H1 (cell line): ENCODE results near the gene LRG1. TPM values are rescaled to one million over a fixed set of nuclear protein-coding genes. Genes with fewer than 3 reads are reported as not detected.

Experiments
- CTCF ChIA-PET: fragments of 300-600 bp; sonication (Branson Sonifier 250); formaldehyde crosslinking; loops from one replicate; lab custom pipeline; 2021; ENCODE audit not compliant: partially characterized antibody; lab: Charles Lee
- POLR2A ChIA-PET: fragments of 300-600 bp; sonication (Branson Sonifier 250); formaldehyde crosslinking; loops from one replicate; lab custom pipeline; 2021; ENCODE audit warnings: inconsistent platforms; ENCODE audit not compliant: partially characterized antibody; lab: Charles Lee
- DNase-seq, 2 experiments: peaks; one replicate each; pipeline versions ENCODE4 v3.0.0 to v3.0.0-alpha.2; 2010 to 2022; ENCODE audit warnings: low spot score in 2 of 2, low read depth in 1 of 2, mixed read lengths in 1 of 2
- FAIRE-seq: peaks from 2 replicates; lab custom pipeline; 2011; peaks lifted over from hg19 to GRCh38; lab: Jason Lieb, UNC
- H2AFZ ChIP-seq: 2 replicates; pipeline ENCODE4 v1.8.1; 2012; ENCODE audit warnings: low read length, inconsistent platforms
- H2AK5ac ChIP-seq: 2 replicates; pipeline ENCODE4 v1.6.1; 2013; ENCODE audit warnings: low read depth, low read length
- H2BK120ac ChIP-seq: replicated peaks from 2 replicates; pipeline ENCODE3; 2013; ENCODE audit warnings: low read depth, low read length, inconsistent platforms
- H2BK12ac ChIP-seq: 2 replicates; pipeline ENCODE4 v1.6.1; 2013; ENCODE audit warnings: low read depth, low read length
- H2BK15ac ChIP-seq: 2 replicates; pipeline ENCODE4 v1.6.1; 2013; ENCODE audit warnings: low read length
- H2BK20ac ChIP-seq: 2 replicates; pipeline ENCODE4 v1.6.1; 2013; ENCODE audit warnings: low read length
- H2BK5ac ChIP-seq: 2 replicates; pipeline ENCODE4 v1.6.1; 2013; ENCODE audit warnings: low read depth, low read length
- H3K14ac ChIP-seq: 2 replicates; pipeline ENCODE4 v1.6.1; 2013; ENCODE audit warnings: inconsistent platforms; ENCODE audit not compliant: insufficient read length
- H3K18ac ChIP-seq: 2 replicates; pipeline ENCODE4 v1.6.1; 2013; ENCODE audit warnings: low read length; ENCODE audit errors: extremely low read depth
- H3K23ac ChIP-seq: 2 replicates; pipeline ENCODE4 v1.6.1; 2013; ENCODE audit warnings: inconsistent platforms; ENCODE audit not compliant: insufficient read length
- H3K23me2 ChIP-seq: 2 replicates; pipeline ENCODE4 v1.6.1; 2013; ENCODE audit warnings: low read depth, low read length
- H3K27ac ChIP-seq: 2 replicates; pipeline ENCODE4 v1.6.1; 2011; ENCODE audit warnings: low read depth, low read length, inconsistent platforms
- H3K27me3 ChIP-seq, 4 experiments: replicated peaks in 1 of 4; 1 replicate in 1 of 4; 2 replicates in 3 of 4; pipeline versions ENCODE4 v1.6.1 to v1.8.1; 2011 to 2013; ENCODE audit warnings: low read length in 3 of 4, mild to moderate bottlenecking in 3 of 4, inconsistent platforms in 2 of 4, mixed read lengths in 2 of 4, moderate library complexity in 1 of 4; ENCODE audit not compliant: control insufficient read depth in 3 of 4, insufficient read depth in 3 of 4; ENCODE audit errors: extremely low read depth in 1 of 4
- H3K36me3 ChIP-seq, 4 experiments: 2 replicates each; pipeline versions ENCODE4 v1.6.1 to v1.8.1; 2011 to 2013; ENCODE audit warnings: mild to moderate bottlenecking in 4 of 4, low read length in 3 of 4, moderate library complexity in 2 of 4, control low read depth in 1 of 4, inconsistent platforms in 1 of 4; ENCODE audit not compliant: insufficient read depth in 4 of 4, control insufficient read depth in 2 of 4
- H3K4ac ChIP-seq: replicated peaks from 2 replicates; pipeline ENCODE3; 2013; ENCODE audit warnings: low read length, low read depth, mixed read lengths, inconsistent platforms; ENCODE audit not compliant: insufficient read length
- H3K4me1 ChIP-seq, 4 experiments: replicated peaks in 1 of 4; 1 replicate in 1 of 4; 2 replicates in 3 of 4; pipeline versions ENCODE4 v1.6.1 to v1.8.1; 2011 to 2013; ENCODE audit warnings: low read length in 3 of 4, inconsistent platforms in 2 of 4, mixed read lengths in 1 of 4; ENCODE audit not compliant: insufficient read depth in 4 of 4, control insufficient read depth in 3 of 4
- H3K4me2 ChIP-seq, 2 experiments: 2 replicates each; pipeline versions ENCODE4 v1.6.1 to v1.8.1; 2011 to 2013; ENCODE audit warnings: low read depth in 2 of 2, low read length in 2 of 2, control low read depth in 1 of 2, inconsistent platforms in 1 of 2, mild to moderate bottlenecking in 1 of 2; ENCODE audit not compliant: insufficient read depth in 1 of 2
- H3K4me3 ChIP-seq, 4 experiments: fragments of 200-600, 300-600 bp in 1 of 4; sonication (generic), shearing (Covaris generic), sonication (Bioruptor Twin) in 1 of 4; 2 replicates each; pipeline versions ENCODE4 v1.5.1 to v1.8.1; 2011 to 2016; ENCODE audit warnings: low read length in 4 of 4, low read depth in 3 of 4, control low read depth in 2 of 4, inconsistent platforms in 2 of 4, mild to moderate bottlenecking in 2 of 4, mixed read lengths in 1 of 4, moderate library complexity in 1 of 4; ENCODE audit not compliant: insufficient read depth in 2 of 4; ENCODE audit errors: extremely low read depth in 1 of 4
- H3K56ac ChIP-seq: replicated peaks from 2 replicates; pipeline ENCODE3; 2013; ENCODE audit warnings: low read depth, mild to moderate bottlenecking, mixed read lengths, low read length, inconsistent platforms; ENCODE audit not compliant: insufficient read length
- H3K79me1 ChIP-seq: 2 replicates; pipeline ENCODE4 v1.6.1; 2013; ENCODE audit warnings: low read depth, low read length, control low read depth
- H3K79me2 ChIP-seq, 2 experiments: 2 replicates each; pipeline versions ENCODE4 v1.6.1 to v1.8.1; 2012 to 2013; ENCODE audit warnings: low read length in 2 of 2, mild to moderate bottlenecking in 2 of 2, inconsistent platforms in 1 of 2; ENCODE audit not compliant: insufficient read depth in 2 of 2, control insufficient read depth in 1 of 2
- H3K9ac ChIP-seq, 4 experiments: replicated peaks in 1 of 4; 1 replicate in 1 of 4; 2 replicates in 3 of 4; pipeline versions ENCODE4 v1.6.1 to v1.8.1; 2011 to 2013; ENCODE audit warnings: low read depth in 3 of 4, low read length in 3 of 4, control low read depth in 2 of 4, mild to moderate bottlenecking in 2 of 4, moderate library complexity in 2 of 4, inconsistent platforms in 1 of 4; ENCODE audit errors: extremely low read depth in 1 of 4
- H3K9me3 ChIP-seq, 2 experiments: 2 replicates each; pipeline versions ENCODE4 v1.6.1 to v1.8.1; 2012 to 2013; ENCODE audit warnings: mild to moderate bottlenecking in 2 of 2, moderate library complexity in 2 of 2, control low read depth in 1 of 2, inconsistent platforms in 1 of 2, low read depth in 1 of 2, low read length in 1 of 2, mixed read lengths in 1 of 2; ENCODE audit not compliant: insufficient read depth in 2 of 2
- H4K20me1 ChIP-seq, 2 experiments: replicated peaks in 1 of 2; 2 replicates each; pipeline versions ENCODE3 to v1.8.1; 2011 to 2013; ENCODE audit warnings: inconsistent platforms in 2 of 2, low read length in 2 of 2, mild to moderate bottlenecking in 1 of 2; ENCODE audit not compliant: insufficient read depth in 2 of 2, control insufficient read depth in 1 of 2
- H4K5ac ChIP-seq: 2 replicates; pipeline ENCODE4 v1.6.1; 2013; ENCODE audit warnings: low read length, low read depth, mixed read lengths, inconsistent platforms; ENCODE audit not compliant: insufficient read length
- H4K8ac ChIP-seq: 2 replicates; pipeline ENCODE4 v1.8.0; 2013; ENCODE audit warnings: mild to moderate bottlenecking, moderate library complexity, low read length, inconsistent platforms; ENCODE audit not compliant: insufficient read depth; ENCODE audit errors: extremely low read depth
- H4K91ac ChIP-seq: replicated peaks from 2 replicates; pipeline ENCODE3; 2013; ENCODE audit warnings: low read length, mixed read lengths, inconsistent platforms; ENCODE audit not compliant: insufficient read length
- ASH2L ChIP-seq: fragments of 200-600, 300-600 bp; sonication (generic); IDR thresholded peaks from one replicate; pipeline ENCODE4 v1.7.1; 2017; ENCODE audit warnings: low read length
- TAF7 ChIP-seq: optimal IDR thresholded peaks from 2 replicates; pipeline ENCODE3; 2011; ENCODE audit warnings: low read depth, mild to moderate bottlenecking, inconsistent platforms, low read length, moderate library complexity, borderline replicate concordance
- WGBS, 2 experiments: shearing (Covaris generic) in 1 of 2; methylation state at CpG; one replicate each; pipeline versions ENCODE4 v1.1.6 to v1.1.7; 2013 to 2015; ENCODE audit warnings: low lambda C conversion rate in 2 of 2, mixed read lengths in 2 of 2, inconsistent platforms in 1 of 2, low coverage in 1 of 2, missing lambda C conversion rate in 1 of 2; ENCODE audit not compliant: insufficient replicate concordance in 2 of 2, insufficient coverage in 1 of 2, insufficient read length in 1 of 2; ENCODE audit errors: extremely low coverage in 1 of 2, missing lambda C conversion rate in 1 of 2; 5-methylcytosine and 5-hydroxymethylcytosine counted together
- polyA plus RNA-seq, 7 experiments: library from polyadenylated mRNA; depleted of rRNA in 3 of 7; stranded (reverse) in 5 of 7; unstranded in 2 of 7; fragments of >200 nt in 5 of 7; fragments of 200-250 nt in 2 of 7; gene quantifications; 1 replicate in 5 of 7; 2 replicates in 1 of 7; 4 replicates in 1 of 7; pipeline versions ENCODE4 v1.2.1 to v1.2.3, GENCODE V29; 2011 to 2013; ENCODE audit warnings: missing spikeins in 2 of 7, mixed read lengths in 2 of 7
- total RNA-seq: library from RNA; stranded (reverse); fragmentation: NEBNext Ultra II Directional; extraction: Animal tissue kit (Norgen Biotek cat#: 25700); gene quantifications from 2 replicates; pipeline ENCODE4 v1.2.1, GENCODE V29; 2021

The LRG1 gene
- total and polyA plus RNA-seq, 2 of the 8 experiments (the other 6 are each of a cell fraction or from before 2014, with no cell fraction given) = 0.48 to 0.79 TPM

GRCh38 chr19:4497770-4498389, 42.0 kb downstream of the LRG1 start:
- Histone ChIP-seq H2BK20ac (no peak overlapping the region), H3K4me2 (no peak overlapping the region), H3K18ac (no peak overlapping the region), H2AFZ (no peak overlapping the region), H2BK12ac (no peak overlapping the region), H3K9ac (no peak overlapping the region), H4K20me1 (peaks cover 4 to 18% of the 10 kb centered on the region in 2 experiments), H3K23me2 (peaks cover 3% of the 10 kb centered on the region; the same call in 1 of the 2 replicates), H2BK120ac (no peak overlapping the region), H3K79me2 (no peaks in the 10 kb centered on the region), H4K8ac (no peak overlapping the region), H4K91ac (no peak overlapping the region)
- no peak for DNase-seq
- TF ChIP-seq ASH2L = no peak
- no peak for TF ChIP-seq TAF7
- TF ChIP-seq, all 59 proteins: peak for 0
- Histone ChIP-seq H3K4ac (no peak overlapping the region), H2AK5ac (no peak overlapping the region), H3K56ac (no peak overlapping the region), H3K27me3 (no peaks in the 10 kb centered on the region), H3K36me3 (peaks cover 14 to 73% (median 38%) of the 10 kb centered on the region in 4 experiments), H2BK15ac (no peak overlapping the region), H2BK5ac (no peak overlapping the region), H3K9me3 (no peaks in the 10 kb centered on the region), H3K27ac (no peak overlapping the region), H3K4me1 (no peaks in the 10 kb centered on the region), H4K5ac (no peak overlapping the region), H3K4me3 (no peak overlapping the region), H3K23ac (no peak overlapping the region), H3K14ac (no peak overlapping the region), H3K79me1 (peaks cover 2% of the 10 kb centered on the region; the same call in 1 of the 2 replicates)
- ChIA-PET CTCF (interaction anchor here (1.2 to 3.8 kb wide), 3 partner anchors 10 to 138 kb away, joined by 3 to 17 read pairs (median 5); no protein-coding TSS in a partner anchor), POLR2A (interaction anchor here (1.0 to 4.1 kb wide), 4 partner anchors 11 to 26 kb away, joined by 3 to 15 read pairs (median 3); no protein-coding TSS in a partner anchor)
- WGBS, 2 experiments = 92% methylated on average over 25 of the region's 25 CpGs; no CpG with 5 or more reads in 1 of the 2 experiments
- no peak for FAIRE-seq
